WTC11 (cell line): ENCODE data around the gene UNC13D. TPM values are rescaled to one million over a fixed set of nuclear protein-coding genes. Genes with fewer than 3 reads are reported as not detected.

Experiments used
- ATAC-seq: fragments of 200-7000 bp; cut with Tn5 transposase; 2 replicates; pipeline ENCODE4 v1.10.0; 2021; ENCODE audit warnings: mild to moderate bottlenecking, moderate library complexity
- CTCF ChIA-PET: fragments of 300-600 bp; sonication (Branson Sonifier 250); formaldehyde crosslinking; loops from one replicate; lab custom pipeline; 2021; ENCODE audit warnings: antibody characterized with exemption; lab: Charles Lee
- POLR2A ChIA-PET: fragments of 350-600 bp; sonication (Branson Sonifier 250); formaldehyde crosslinking; loops from one replicate; lab custom pipeline; 2021; ENCODE audit warnings: antibody characterized with exemption; lab: Charles Lee
- DNase-seq: peaks from one replicate; pipeline ENCODE4 v3.0.0; 2021; ENCODE audit warnings: low spot score
- H3K27ac Mint-ChIP-seq: 2 replicates; pipeline ENCODE4 v1.8.0; 2021; ENCODE audit warnings: mixed read lengths
- H3K27me3 Mint-ChIP-seq: 2 replicates; pipeline ENCODE4 v1.8.0; 2021; ENCODE audit warnings: low read depth, mild to moderate bottlenecking, moderate library complexity, mixed read lengths
- H3K36me3 Mint-ChIP-seq: 2 replicates; pipeline ENCODE4 v1.8.0; 2021; ENCODE audit warnings: mixed read lengths
- H3K4me1 Mint-ChIP-seq: 2 replicates; pipeline ENCODE4 v1.8.0; 2022; ENCODE audit warnings: mixed read lengths
- H3K4me3 Mint-ChIP-seq: 2 replicates; pipeline ENCODE4 v1.8.0; 2021; ENCODE audit warnings: mild to moderate bottlenecking, moderate library complexity, mixed read lengths
- H3K9me3 Mint-ChIP-seq: 2 replicates; pipeline ENCODE4 v1.8.0; 2021; ENCODE audit warnings: mixed read lengths
- HMGA2 ChIP-seq: fragments of 250-450 bp; sonication (Bioruptor Pico); IDR thresholded peaks from 2 replicates; pipeline ENCODE4 v1.4.0; 2021; ENCODE audit warnings: mild to moderate bottlenecking, moderate library complexity
- MXD4 ChIP-seq: fragments of 250-450 bp; sonication (Bioruptor Pico); IDR thresholded peaks from 2 replicates; pipeline ENCODE4 v1.8.0; 2021; ENCODE audit warnings: mild to moderate bottlenecking, moderate library complexity, borderline replicate concordance
- NR1H2 ChIP-seq: sonication (generic); formaldehyde crosslinking; IDR thresholded peaks from 2 replicates; pipeline ENCODE4 v1.9.0; 2021; ENCODE audit warnings: mild to moderate bottlenecking, moderate library complexity, missing genetic modification reagents
- NR2C2 ChIP-seq: sonication (generic); formaldehyde crosslinking; IDR thresholded peaks from 2 replicates; pipeline ENCODE4 v1.8.0; 2022; ENCODE audit warnings: mild to moderate bottlenecking, missing genetic modification reagents
- SMAD4 ChIP-seq: sonication (generic); formaldehyde crosslinking; IDR thresholded peaks from 2 replicates; pipeline ENCODE4 v1.8.0; 2022; ENCODE audit warnings: mild to moderate bottlenecking, missing genetic modification reagents
- TEAD4 ChIP-seq: sonication (generic); formaldehyde crosslinking; IDR thresholded peaks from 2 replicates; pipeline ENCODE4 v1.8.0; 2022; ENCODE audit warnings: mild to moderate bottlenecking, missing genetic modification reagents
- ZBTB21 ChIP-seq: sonication (generic); formaldehyde crosslinking; IDR thresholded peaks from 2 replicates; pipeline ENCODE4 v1.8.1; 2023; ENCODE audit warnings: mild to moderate bottlenecking, missing genetic modification reagents, borderline replicate concordance
- ZNF138 ChIP-seq: sonication (generic); formaldehyde crosslinking; conservative IDR thresholded peaks from 2 replicates; pipeline ENCODE4 v1.8.1; 2022; ENCODE audit warnings: mild to moderate bottlenecking, moderate library complexity, missing genetic modification reagents
- ZNF317 ChIP-seq: sonication (generic); formaldehyde crosslinking; IDR thresholded peaks from 2 replicates; pipeline ENCODE4 v1.8.1; 2023; ENCODE audit warnings: low read depth, mild to moderate bottlenecking, moderate library complexity, missing genetic modification reagents, borderline replicate concordance
- total RNA-seq: library from RNA; stranded (reverse); gene quantifications from 3 replicates; pipeline ENCODE4 v1.2.3, GENCODE V29; 2021
- TF ChIP-seq, protein P1 (sequence below): fragments of 250-450 bp; sonication (Bioruptor Pico); conservative IDR thresholded peaks from 2 replicates; pipeline ENCODE4 v1.9.0; 2021; ENCODE audit warnings: mild to moderate bottlenecking
- TF ChIP-seq, protein P2 (sequence below): sonication (generic); formaldehyde crosslinking; IDR thresholded peaks from 2 replicates; pipeline ENCODE4 v1.8.1; 2023; ENCODE audit warnings: mild to moderate bottlenecking, missing genetic modification reagents, moderate library complexity
- TF ChIP-seq, protein P3 (sequence below): sonication (generic); formaldehyde crosslinking; IDR thresholded peaks from 2 replicates; pipeline ENCODE4 v1.8.0; 2023; ENCODE audit warnings: mild to moderate bottlenecking, missing genetic modification reagents
- TF ChIP-seq, protein P4 (sequence below): sonication (generic); formaldehyde crosslinking; IDR thresholded peaks from 2 replicates; pipeline ENCODE4 v1.8.1; 2022; ENCODE audit warnings: low read depth, missing genetic modification reagents, borderline replicate concordance
- TF ChIP-seq, protein P5 (sequence below): sonication (generic); formaldehyde crosslinking; IDR thresholded peaks from 2 replicates; pipeline ENCODE4 v1.8.0; 2023; ENCODE audit warnings: missing genetic modification reagents
- TF ChIP-seq, protein P6 (sequence below): sonication (generic); formaldehyde crosslinking; IDR thresholded peaks from 2 replicates; pipeline ENCODE4 v1.8.1; 2022; ENCODE audit warnings: low read depth, mild to moderate bottlenecking, moderate library complexity, missing genetic modification reagents, borderline replicate concordance
- TF ChIP-seq, protein P7 (sequence below): sonication (generic); formaldehyde crosslinking; IDR thresholded peaks from 2 replicates; pipeline ENCODE4 v1.8.1; 2023; ENCODE audit warnings: mild to moderate bottlenecking, missing genetic modification reagents
- TF ChIP-seq, protein P8 (sequence below): sonication (generic); formaldehyde crosslinking; IDR thresholded peaks from 2 replicates; pipeline ENCODE4 v1.8.1; 2023; ENCODE audit warnings: mild to moderate bottlenecking, missing genetic modification reagents, moderate library complexity
- TF ChIP-seq, protein P9 (sequence below): fragments of 250-450 bp; sonication (Bioruptor Pico); IDR thresholded peaks from 2 replicates; pipeline ENCODE4 v1.8.0; 2021; ENCODE audit warnings: mild to moderate bottlenecking
- TF ChIP-seq, protein P10 (sequence below): sonication (generic); formaldehyde crosslinking; IDR thresholded peaks from 2 replicates; pipeline ENCODE4 v1.8.0; 2022; ENCODE audit warnings: mild to moderate bottlenecking, missing genetic modification reagents

Gene UNC13D
- total RNA-seq, 1 experiment from 2014 or later: 13.1 TPM

DNA sequence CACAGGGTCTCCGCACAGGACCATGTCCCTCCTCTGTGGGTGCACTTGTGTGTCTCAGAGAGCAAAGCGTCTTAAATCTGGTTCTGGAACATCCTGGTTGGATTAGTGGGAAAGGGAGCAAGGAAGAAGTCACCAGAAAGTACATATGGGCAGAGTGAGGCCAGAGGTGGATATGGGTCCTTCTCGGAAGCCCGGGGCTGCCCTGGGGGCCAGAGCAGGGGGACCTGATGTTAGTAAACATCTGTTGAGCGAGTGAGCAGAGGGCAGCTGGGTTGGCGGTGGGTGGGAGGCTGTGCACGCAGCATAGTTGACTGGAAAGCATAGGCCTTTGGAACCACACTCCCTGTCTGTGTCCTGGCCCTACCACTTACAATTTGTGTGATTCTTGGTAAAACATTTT is 22.7 kb downstream of the UNC13D start:
- Mint-ChIP-seq H3K27ac (no peak overlapping the region; the same call in 1 of the 2 replicates), H3K36me3 (peaks cover 44% of the 10 kb centered on the region), H3K4me3 (no peak overlapping the region), H3K4me1 (no peaks in the 10 kb centered on the region), H3K27me3 (no peaks in the 10 kb centered on the region), H3K9me3 (no peaks in the 10 kb centered on the region)
- ChIA-PET CTCF (interaction anchor here (1.1 to 1.4 kb wide), 2 partner anchors 9 to 33 kb away, joined by 3 to 6 read pairs; partner anchors contain the start of gene WBP2), POLR2A (no interaction called here)
- no peak for ATAC-seq
- DNase-seq: no peak
- TF ChIP-seq ZBTB21 (CRISPR knock-in tag): no peak
- TF ChIP-seq, protein P1, sequence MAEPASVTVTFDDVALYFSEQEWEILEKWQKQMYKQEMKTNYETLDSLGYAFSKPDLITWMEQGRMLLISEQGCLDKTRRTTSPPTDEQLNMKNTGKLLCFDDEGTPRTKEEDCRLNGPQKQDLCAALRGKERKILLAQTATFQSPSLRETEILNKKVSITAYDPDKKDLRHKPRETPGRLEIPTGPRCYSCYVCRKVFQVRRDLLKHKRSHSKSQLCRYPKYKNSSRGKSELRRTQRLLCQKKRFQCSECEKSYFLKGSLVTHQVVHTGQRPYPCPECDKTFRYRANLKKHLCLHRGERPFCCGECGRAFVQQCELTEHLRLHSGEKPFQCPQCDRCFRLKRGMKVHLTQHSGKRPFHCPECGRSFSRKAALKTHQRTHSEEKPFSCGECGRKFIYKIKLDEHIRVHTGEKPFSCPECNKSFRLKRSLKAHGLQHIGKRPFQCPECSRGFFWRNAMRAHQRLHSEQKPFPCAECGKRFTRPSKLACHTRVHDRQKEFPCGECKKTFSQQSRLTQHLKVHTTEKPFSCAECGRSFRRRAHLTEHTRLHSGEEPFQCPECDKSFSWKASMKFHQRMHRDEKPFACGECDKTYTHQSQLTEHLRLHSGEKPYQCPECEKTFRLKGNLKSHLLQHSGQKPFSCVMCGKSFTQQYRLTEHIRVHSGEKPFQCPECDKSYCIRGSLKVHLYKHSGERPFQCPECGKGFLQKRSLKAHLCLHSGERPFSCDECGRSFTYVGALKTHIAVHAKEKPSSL (CRISPR knock-in tag): no peak
- TF ChIP-seq, protein P2, sequence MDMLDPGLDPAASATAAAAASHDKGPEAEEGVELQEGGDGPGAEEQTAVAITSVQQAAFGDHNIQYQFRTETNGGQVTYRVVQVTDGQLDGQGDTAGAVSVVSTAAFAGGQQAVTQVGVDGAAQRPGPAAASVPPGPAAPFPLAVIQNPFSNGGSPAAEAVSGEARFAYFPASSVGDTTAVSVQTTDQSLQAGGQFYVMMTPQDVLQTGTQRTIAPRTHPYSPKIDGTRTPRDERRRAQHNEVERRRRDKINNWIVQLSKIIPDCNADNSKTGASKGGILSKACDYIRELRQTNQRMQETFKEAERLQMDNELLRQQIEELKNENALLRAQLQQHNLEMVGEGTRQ: no peak
- no peak for TF ChIP-seq ZNF138
- no peak for TF ChIP-seq NR2C2 (CRISPR knock-in tag)
- TF ChIP-seq, protein P3, sequence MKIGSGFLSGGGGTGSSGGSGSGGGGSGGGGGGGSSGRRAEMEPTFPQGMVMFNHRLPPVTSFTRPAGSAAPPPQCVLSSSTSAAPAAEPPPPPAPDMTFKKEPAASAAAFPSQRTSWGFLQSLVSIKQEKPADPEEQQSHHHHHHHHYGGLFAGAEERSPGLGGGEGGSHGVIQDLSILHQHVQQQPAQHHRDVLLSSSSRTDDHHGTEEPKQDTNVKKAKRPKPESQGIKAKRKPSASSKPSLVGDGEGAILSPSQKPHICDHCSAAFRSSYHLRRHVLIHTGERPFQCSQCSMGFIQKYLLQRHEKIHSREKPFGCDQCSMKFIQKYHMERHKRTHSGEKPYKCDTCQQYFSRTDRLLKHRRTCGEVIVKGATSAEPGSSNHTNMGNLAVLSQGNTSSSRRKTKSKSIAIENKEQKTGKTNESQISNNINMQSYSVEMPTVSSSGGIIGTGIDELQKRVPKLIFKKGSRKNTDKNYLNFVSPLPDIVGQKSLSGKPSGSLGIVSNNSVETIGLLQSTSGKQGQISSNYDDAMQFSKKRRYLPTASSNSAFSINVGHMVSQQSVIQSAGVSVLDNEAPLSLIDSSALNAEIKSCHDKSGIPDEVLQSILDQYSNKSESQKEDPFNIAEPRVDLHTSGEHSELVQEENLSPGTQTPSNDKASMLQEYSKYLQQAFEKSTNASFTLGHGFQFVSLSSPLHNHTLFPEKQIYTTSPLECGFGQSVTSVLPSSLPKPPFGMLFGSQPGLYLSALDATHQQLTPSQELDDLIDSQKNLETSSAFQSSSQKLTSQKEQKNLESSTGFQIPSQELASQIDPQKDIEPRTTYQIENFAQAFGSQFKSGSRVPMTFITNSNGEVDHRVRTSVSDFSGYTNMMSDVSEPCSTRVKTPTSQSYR: no peak
- TF ChIP-seq, protein P4, sequence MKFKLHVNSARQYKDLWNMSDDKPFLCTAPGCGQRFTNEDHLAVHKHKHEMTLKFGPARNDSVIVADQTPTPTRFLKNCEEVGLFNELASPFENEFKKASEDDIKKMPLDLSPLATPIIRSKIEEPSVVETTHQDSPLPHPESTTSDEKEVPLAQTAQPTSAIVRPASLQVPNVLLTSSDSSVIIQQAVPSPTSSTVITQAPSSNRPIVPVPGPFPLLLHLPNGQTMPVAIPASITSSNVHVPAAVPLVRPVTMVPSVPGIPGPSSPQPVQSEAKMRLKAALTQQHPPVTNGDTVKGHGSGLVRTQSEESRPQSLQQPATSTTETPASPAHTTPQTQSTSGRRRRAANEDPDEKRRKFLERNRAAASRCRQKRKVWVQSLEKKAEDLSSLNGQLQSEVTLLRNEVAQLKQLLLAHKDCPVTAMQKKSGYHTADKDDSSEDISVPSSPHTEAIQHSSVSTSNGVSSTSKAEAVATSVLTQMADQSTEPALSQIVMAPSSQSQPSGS: no peak
- no peak for TF ChIP-seq SMAD4 (CRISPR knock-in tag)
- TF ChIP-seq ZNF317: no peak
- no peak for TF ChIP-seq MXD4 (CRISPR knock-in tag)
- TF ChIP-seq, protein P5, sequence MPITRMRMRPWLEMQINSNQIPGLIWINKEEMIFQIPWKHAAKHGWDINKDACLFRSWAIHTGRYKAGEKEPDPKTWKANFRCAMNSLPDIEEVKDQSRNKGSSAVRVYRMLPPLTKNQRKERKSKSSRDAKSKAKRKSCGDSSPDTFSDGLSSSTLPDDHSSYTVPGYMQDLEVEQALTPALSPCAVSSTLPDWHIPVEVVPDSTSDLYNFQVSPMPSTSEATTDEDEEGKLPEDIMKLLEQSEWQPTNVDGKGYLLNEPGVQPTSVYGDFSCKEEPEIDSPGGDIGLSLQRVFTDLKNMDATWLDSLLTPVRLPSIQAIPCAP (CRISPR knock-in tag): no peak
- TF ChIP-seq, protein P6, sequence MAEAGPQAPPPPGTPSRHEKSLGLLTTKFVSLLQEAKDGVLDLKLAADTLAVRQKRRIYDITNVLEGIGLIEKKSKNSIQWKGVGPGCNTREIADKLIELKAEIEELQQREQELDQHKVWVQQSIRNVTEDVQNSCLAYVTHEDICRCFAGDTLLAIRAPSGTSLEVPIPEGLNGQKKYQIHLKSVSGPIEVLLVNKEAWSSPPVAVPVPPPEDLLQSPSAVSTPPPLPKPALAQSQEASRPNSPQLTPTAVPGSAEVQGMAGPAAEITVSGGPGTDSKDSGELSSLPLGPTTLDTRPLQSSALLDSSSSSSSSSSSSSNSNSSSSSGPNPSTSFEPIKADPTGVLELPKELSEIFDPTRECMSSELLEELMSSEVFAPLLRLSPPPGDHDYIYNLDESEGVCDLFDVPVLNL: no peak
- TF ChIP-seq, protein P7, sequence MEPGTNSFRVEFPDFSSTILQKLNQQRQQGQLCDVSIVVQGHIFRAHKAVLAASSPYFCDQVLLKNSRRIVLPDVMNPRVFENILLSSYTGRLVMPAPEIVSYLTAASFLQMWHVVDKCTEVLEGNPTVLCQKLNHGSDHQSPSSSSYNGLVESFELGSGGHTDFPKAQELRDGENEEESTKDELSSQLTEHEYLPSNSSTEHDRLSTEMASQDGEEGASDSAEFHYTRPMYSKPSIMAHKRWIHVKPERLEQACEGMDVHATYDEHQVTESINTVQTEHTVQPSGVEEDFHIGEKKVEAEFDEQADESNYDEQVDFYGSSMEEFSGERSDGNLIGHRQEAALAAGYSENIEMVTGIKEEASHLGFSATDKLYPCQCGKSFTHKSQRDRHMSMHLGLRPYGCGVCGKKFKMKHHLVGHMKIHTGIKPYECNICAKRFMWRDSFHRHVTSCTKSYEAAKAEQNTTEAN (CRISPR knock-in tag): no peak
- TF ChIP-seq, protein P8, sequence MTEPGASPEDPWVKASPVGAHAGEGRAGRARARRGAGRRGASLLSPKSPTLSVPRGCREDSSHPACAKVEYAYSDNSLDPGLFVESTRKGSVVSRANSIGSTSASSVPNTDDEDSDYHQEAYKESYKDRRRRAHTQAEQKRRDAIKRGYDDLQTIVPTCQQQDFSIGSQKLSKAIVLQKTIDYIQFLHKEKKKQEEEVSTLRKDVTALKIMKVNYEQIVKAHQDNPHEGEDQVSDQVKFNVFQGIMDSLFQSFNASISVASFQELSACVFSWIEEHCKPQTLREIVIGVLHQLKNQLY: no peak
- no peak for TF ChIP-seq TEAD4
- TF ChIP-seq, protein P9, sequence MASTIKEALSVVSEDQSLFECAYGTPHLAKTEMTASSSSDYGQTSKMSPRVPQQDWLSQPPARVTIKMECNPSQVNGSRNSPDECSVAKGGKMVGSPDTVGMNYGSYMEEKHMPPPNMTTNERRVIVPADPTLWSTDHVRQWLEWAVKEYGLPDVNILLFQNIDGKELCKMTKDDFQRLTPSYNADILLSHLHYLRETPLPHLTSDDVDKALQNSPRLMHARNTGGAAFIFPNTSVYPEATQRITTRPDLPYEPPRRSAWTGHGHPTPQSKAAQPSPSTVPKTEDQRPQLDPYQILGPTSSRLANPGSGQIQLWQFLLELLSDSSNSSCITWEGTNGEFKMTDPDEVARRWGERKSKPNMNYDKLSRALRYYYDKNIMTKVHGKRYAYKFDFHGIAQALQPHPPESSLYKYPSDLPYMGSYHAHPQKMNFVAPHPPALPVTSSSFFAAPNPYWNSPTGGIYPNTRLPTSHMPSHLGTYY (CRISPR knock-in tag): no peak
- no peak for TF ChIP-seq NR1H2 (CRISPR knock-in tag)
- TF ChIP-seq, protein P10, sequence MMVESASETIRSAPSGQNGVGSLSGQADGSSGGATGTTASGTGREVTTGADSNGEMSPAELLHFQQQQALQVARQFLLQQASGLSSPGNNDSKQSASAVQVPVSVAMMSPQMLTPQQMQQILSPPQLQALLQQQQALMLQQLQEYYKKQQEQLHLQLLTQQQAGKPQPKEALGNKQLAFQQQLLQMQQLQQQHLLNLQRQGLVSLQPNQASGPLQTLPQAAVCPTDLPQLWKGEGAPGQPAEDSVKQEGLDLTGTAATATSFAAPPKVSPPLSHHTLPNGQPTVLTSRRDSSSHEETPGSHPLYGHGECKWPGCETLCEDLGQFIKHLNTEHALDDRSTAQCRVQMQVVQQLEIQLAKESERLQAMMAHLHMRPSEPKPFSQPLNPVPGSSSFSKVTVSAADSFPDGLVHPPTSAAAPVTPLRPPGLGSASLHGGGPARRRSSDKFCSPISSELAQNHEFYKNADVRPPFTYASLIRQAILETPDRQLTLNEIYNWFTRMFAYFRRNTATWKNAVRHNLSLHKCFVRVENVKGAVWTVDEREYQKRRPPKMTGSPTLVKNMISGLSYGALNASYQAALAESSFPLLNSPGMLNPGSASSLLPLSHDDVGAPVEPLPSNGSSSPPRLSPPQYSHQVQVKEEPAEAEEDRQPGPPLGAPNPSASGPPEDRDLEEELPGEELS (CRISPR knock-in tag): no peak
- no peak for TF ChIP-seq HMGA2
